HG03521 (cell line): ENCODE measurements around the gene PPHLN1.

Experiments
- ATAC-seq: cut with Tn5 transposase; IDR thresholded peaks from one replicate; pipeline ENCODE4 v1.9.1; 2021; ENCODE audit warnings: mild to moderate bottlenecking, moderate library complexity; ENCODE audit not compliant: unreplicated experiment

Gene PPHLN1

GRCh38 chr12:42477941-42478340 lies 152.0 kb downstream of the PPHLN1 start:
- ATAC-seq, result no peak

GRCh38 chr12:42481368-42481767 lies 155.4 kb downstream of the PPHLN1 start:
- ATAC-seq, result no peak

DNA sequence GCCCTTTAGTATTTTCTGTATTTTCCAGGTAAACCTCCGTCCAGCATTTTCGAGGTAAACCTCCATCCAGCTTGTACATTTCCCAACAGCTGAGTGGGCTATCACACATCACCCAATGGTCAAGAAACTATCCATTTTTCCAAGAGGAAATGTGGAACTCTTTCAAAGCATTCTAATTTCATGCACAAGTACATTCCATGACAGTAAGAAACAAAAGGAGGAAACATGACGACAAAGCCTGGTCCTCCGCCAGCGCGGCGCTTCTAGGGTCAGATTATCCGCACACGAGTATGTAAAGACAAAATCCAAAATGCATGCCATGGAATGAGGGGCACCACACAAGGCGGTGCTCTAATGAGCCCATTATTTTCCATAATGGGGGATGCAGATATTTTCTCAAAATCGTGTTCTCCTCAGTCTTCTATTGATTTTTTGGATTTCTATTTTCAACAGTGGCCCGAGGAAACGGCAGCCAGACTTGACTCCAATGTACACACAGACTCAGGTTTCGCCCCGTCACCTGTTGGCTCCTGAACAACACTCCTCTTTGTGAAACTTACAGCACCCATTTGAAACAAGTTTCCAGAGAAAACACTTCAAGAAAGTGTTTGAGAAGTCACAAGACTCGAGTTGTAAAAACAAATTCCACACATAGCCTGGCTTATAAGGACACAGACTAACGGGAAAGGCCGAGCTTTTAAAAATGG lies 156.2 kb downstream of the PPHLN1 start:
- ATAC-seq, result peak; percentile 1

DNA sequence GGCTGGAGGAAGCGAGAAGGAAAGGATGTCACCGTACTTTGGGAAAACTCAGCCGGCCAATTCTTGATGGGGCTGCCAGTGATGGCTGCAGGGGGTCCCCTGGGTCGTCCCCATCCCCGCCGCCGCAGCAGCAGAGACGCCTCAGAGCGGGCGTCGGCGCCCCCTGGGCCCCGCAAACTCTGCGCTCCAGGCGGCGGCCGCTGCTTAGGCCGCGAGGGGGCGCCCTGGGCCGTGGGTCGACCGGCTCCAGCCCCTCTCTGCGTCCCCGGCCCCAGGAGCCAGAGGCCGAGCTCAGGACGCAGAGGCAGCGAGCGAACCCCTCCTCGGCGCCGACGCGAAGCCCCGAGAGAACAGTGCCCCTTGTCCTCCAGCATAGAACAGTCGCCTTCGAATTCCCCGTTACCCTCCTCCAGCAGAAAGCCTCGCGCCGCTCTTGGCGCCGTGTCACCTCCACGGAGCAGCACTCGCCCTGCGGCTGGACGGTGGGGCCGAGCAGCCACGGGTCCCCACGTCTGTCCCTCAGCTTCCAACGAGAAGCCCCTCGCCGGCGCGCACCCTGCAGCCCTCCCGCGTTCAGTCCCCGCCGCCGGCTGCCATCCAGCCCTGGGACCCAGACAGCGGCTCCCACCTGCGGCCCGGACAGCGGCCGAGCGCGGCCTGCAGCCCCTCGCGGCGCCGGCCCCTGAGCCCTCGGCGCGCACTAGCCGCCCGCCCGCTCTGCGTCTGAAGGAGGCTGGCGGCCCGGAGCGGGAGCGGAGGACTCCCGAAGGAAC lies 157.0 kb downstream of the PPHLN1 start:
- peak; percentile 78 for ATAC-seq

DNA sequence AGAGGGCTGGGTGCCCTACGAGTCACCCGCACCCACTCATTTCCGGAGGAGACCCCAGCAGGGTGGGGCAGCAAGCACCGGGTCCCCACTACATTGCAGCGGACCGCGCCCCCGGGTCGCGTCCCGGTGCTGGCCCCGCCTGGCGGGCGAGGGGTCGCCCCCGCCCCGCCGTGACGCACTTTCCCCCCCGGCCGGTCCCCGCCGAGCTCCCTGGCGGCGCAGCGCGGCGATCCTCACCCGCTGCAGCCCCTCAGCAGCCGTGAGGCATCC lies 157.5 kb downstream of the PPHLN1 start:
- peak; percentile 24 for ATAC-seq

- no peak for ATAC-seq
These were observed 159.0 kb downstream of the PPHLN1 start for GRCh38 chr12:42484996-42485395.

GRCh38 chr12:42485823-42486222 lies 159.9 kb downstream of the PPHLN1 start:
- no peak for ATAC-seq

DNA sequence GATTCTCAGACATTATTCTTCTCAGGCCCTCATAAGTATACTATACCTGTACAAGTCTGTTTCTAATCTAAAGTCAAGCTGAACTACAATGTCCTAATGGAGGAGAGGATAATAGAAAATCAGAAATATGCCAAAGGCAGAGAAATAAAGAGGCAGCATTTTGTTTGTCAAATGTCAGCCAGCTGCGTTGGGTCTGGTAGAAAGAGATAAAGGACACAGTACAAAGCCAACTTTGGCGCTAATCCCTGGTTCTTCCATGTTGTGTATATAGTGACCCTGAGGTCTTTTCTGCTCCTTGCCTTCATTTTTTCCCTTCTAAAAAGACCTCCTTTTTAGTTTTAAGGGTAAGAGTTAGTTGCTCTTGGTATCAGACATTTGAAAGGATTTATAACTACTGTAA lies 160.4 kb downstream of the PPHLN1 start:
- ATAC-seq, result no peak

DNA sequence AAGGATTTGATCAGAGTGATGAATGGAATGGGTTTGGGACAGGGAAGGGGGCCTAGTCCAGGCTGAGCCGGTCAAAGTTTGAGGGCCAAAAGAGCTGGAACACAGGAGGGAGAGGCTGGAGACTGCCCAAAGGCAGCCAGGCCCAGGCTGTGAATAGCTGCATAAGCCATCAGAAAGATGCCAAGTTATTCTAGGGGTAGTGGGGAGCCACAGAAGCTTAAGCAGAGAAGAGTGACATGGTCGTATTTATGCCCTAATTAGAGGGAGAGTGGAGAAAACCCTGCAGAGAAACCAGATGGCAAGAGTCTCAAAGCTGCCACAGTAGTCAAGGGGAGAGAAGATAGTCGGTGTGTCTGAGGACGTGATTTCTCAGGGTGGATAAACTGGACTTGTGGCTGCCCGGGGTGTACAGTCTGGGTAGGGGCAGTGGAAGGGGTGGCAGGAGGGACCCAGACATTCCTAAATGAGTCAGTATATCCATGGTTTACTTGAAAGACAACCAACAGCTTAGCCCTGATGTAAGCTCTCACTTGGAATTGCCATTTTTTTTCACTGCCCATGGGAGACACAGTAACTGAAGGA lies 164.4 kb downstream of the PPHLN1 start:
- no peak for ATAC-seq
